HEK293T (cell line): ENCODE results near the gene ARHGAP21.

ENCODE experiments used
- CTCF ChIA-PET: fragments of 350-600 bp; formaldehyde crosslinking; extraction: SDS; loops from one replicate; lab custom pipeline; 2021; ENCODE audit warnings: antibody characterized with exemption, inconsistent platforms; lab: Yijun Ruan, JAX
- POLR2A ChIA-PET: fragments of 350-600 bp; formaldehyde crosslinking; extraction: SDS; loops from one replicate; lab custom pipeline; 2020; ENCODE audit warnings: antibody characterized with exemption, inconsistent platforms; lab: Yijun Ruan, JAX
- DNase-seq: peaks from one replicate; pipeline ENCODE4 v3.0.0; 2012; ENCODE audit warnings: mixed read lengths; ENCODE audit errors: extremely low spot score
- ARNT ChIP-seq: fragments of 450-650 bp; IDR thresholded peaks from 2 replicates; pipeline ENCODE4 v1.6.1; 2017; ENCODE audit warnings: mild to moderate bottlenecking
- BHLHE40 ChIP-seq: fragments of 450-650 bp; IDR thresholded peaks from 2 replicates; pipeline ENCODE4 v1.6.1; 2016; ENCODE audit warnings: mild to moderate bottlenecking, moderate library complexity, borderline replicate concordance
- CTBP1 ChIP-seq: fragments of 450-650 bp; IDR thresholded peaks from 2 replicates; pipeline ENCODE4 v1.6.1; 2016; ENCODE audit warnings: borderline replicate concordance
- ELF4 ChIP-seq: fragments of 450-650 bp; IDR thresholded peaks from 2 replicates; pipeline ENCODE4 v1.6.1; 2017; ENCODE audit warnings: antibody characterized with exemption
- FOXA1 ChIP-seq: fragments of 450-650 bp; IDR thresholded peaks from 2 replicates; pipeline ENCODE4 v1.6.1; 2016; ENCODE audit warnings: mild to moderate bottlenecking
- FOXK2 ChIP-seq: fragments of 450-650 bp; IDR thresholded peaks from 2 replicates; pipeline ENCODE4 v1.6.1; 2016; ENCODE audit warnings: mild to moderate bottlenecking
- FOXM1 ChIP-seq: fragments of 450-650 bp; IDR thresholded peaks from 2 replicates; pipeline ENCODE4 v1.6.1; 2017; ENCODE audit warnings: mild to moderate bottlenecking, borderline replicate concordance
- HDGF ChIP-seq: fragments of 450-650 bp; IDR thresholded peaks from 2 replicates; pipeline ENCODE4 v1.6.1; 2017; ENCODE audit warnings: antibody characterized with exemption, borderline replicate concordance
- L3MBTL2 ChIP-seq: fragments of 450-650 bp; conservative IDR thresholded peaks from 2 replicates; pipeline ENCODE4 v1.6.1; 2016; ENCODE audit warnings: mild to moderate bottlenecking
- LEF1 ChIP-seq: fragments of 450-650 bp; IDR thresholded peaks from 2 replicates; pipeline ENCODE4 v1.6.1; 2017; ENCODE audit warnings: mild to moderate bottlenecking, borderline replicate concordance
- NFRKB ChIP-seq: fragments of 450-650 bp; IDR thresholded peaks from 2 replicates; pipeline ENCODE4 v1.6.1; 2016; ENCODE audit warnings: mild to moderate bottlenecking, moderate library complexity
- PKNOX1 ChIP-seq: fragments of 450-650 bp; IDR thresholded peaks from 2 replicates; pipeline ENCODE4 v1.6.1; 2016
- SP1 ChIP-seq: fragments of 450-650 bp; IDR thresholded peaks from 2 replicates; pipeline ENCODE4 v1.6.1; 2017
- SUZ12 ChIP-seq: fragments of 450-650 bp; IDR thresholded peaks from 2 replicates; pipeline ENCODE4 v1.6.1; 2016; ENCODE audit warnings: mild to moderate bottlenecking
- TARDBP ChIP-seq: fragments of 450-650 bp; IDR thresholded peaks from 2 replicates; pipeline ENCODE4 v1.6.1; 2016
- ZNF384 ChIP-seq: fragments of 450-650 bp; IDR thresholded peaks from 2 replicates; pipeline ENCODE4 v1.6.1; 2016

The ARHGAP21 gene

DNA sequence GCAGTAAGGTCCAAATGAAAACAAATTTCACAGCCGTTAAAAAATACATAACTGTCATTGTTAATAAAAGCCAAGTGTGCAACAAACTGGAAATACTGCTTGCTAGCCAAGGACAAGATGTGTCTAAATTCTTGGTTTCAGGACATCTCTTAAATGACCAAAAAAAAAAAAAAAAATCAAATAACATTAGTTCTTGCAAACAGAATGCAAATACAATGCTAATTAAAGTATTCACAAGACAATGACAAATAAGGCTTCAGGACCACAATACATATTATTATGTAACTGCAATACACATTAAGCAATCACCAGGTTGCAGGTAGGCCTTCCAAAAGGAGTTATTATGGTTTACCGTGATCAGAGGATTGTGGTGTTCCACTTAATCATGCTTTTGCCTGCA lies 3.6 kb downstream of the ARHGAP21 start:
- ChIA-PET POLR2A (no interaction called here), CTCF (no interaction called here)
- no peak for DNase-seq
- TF ChIP-seq NFRKB (no peak), FOXM1 (no peak), ZNF384 (0 out of 2 replicates have a peak, but pooled peaks have one; percentile 19), TARDBP (no peak)

DNA sequence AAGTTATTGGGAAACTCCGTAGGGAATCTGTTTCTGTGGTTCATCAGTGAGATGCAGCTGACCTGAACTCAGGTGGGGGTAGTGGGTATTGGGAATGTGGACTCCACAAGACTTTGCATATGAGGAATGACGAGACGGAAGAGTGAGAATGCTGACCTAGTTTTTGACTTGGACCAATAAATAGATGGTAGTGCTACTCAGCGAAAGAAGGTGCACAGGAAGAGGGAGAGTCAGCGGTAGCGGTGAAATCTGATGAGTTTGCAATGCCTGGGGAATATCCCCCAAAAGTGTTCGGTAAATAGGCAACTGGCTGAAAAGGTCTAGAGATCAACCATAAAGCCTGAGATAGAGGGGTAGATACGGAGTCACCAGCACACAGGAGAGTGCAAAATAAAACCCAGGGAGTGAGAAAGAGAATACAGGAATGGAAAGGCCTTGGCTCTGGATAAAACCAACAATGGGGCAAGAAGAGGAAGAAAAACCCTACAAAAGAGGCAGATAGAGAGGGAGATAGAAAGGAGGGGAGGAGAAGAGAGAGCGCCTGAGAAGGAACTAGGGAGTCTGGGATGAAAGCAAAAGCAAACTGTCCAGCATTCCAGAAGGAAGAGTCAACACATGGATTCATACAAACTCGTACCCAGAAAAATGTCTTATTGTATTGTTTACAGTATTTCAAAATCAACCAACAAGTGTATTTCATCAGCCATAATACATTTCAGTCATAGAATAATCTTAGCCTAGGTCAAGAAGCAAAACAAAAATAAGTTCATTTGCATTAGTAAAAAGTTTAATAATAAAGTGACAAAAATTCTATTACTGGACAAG lies 5.4 kb downstream of the ARHGAP21 start:
- no peak for TF ChIP-seq ELF4
- TF ChIP-seq PKNOX1, result no peak
- ChIA-PET CTCF (no interaction called here), POLR2A (interaction anchor here (0.7 kb wide), 1 partner anchor 37 kb away, joined by 4 read pairs; no protein-coding TSS in a partner anchor)
- DNase-seq, result no peak

DNA sequence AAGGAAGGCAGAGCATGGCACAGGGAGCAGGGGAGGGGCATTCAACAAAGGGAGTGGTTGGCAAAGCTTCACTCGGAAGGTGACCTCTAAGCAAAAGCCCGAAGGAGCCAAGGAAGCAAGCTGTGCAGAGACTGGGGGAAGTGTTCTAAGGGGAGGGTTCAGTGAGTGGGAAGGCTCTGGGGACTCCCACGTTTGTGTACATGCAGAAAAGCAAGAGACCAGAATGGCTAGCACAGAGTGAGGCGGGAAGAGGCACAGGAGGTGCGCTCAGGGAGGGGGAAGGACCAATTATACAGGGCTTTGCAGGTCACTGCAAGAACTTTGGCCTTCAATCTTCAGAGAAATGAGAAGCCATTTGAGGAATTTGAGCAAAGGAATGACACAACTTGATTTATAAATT lies 7.4 kb downstream of the ARHGAP21 start:
- TF ChIP-seq L3MBTL2 (no peak), HDGF (no peak), FOXM1 (no peak), FOXA1 (no peak), BHLHE40 (no peak), TARDBP (no peak), ARNT (no peak), ZNF384 (no peak), ELF4 (no peak), FOXK2 (no peak), SP1 (no peak), NFRKB (no peak), LEF1 (no peak), SUZ12 (no peak), PKNOX1 (no peak), CTBP1 (no peak)
- ChIA-PET CTCF (no interaction called here), POLR2A (no interaction called here)

GRCh38 chr10:24715246-24715769 lies 8.4 kb downstream of the ARHGAP21 start:
- ChIA-PET CTCF (no interaction called here), POLR2A (no interaction called here)
- DNase-seq, result no peak
- TF ChIP-seq FOXK2 (no peak), SUZ12 (no peak), L3MBTL2 (no peak), HDGF (no peak), ZNF384 (no peak)

More for the DNA sequence above, 7.4 kb downstream of the ARHGAP21 start:
- no peak for DNase-seq

GRCh38 chr10:24713086-24713485 lies 10.6 kb downstream of the ARHGAP21 start:
- POLR2A ChIA-PET, result no interaction called here
- DNase-seq, result no peak
- CTCF ChIA-PET, result no interaction called here
- no peak for TF ChIP-seq NFRKB
- no peak for TF ChIP-seq CTBP1
- no peak for TF ChIP-seq SUZ12
- TF ChIP-seq ZNF384, result no peak
- TF ChIP-seq ELF4, result no peak
- TF ChIP-seq LEF1, result no peak
- TF ChIP-seq BHLHE40, result no peak
- no peak for TF ChIP-seq FOXK2
- no peak for TF ChIP-seq FOXA1
- no peak for TF ChIP-seq TARDBP
- TF ChIP-seq PKNOX1, result no peak
- TF ChIP-seq FOXM1, result no peak
- no peak for TF ChIP-seq HDGF
- no peak for TF ChIP-seq SP1
- TF ChIP-seq ARNT, result no peak
- no peak for TF ChIP-seq L3MBTL2

DNA sequence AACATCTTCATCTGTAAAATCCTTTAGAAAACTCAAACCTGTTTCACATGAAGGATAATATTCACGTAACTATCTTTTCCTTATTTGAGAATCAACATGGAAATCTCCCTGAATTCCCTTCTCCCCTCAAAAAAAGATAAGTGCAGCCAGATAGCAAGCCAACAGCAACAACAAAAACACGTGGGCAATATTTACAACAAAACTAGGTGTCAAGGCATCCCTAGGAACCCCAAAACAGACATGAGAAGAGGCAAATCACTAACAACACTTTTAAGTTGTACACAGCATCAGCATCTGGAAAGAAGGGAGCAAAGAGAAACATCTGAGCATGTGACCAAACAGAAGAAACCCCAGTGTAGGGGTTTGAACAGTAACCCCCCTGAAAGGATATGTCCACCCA lies 12.2 kb downstream of the ARHGAP21 start:
- no peak for DNase-seq
- ChIA-PET CTCF (no interaction called here), POLR2A (no interaction called here)
- no peak for TF ChIP-seq CTBP1
- TF ChIP-seq NFRKB, result no peak
- no peak for TF ChIP-seq L3MBTL2
- TF ChIP-seq FOXK2, result no peak
- TF ChIP-seq BHLHE40, result no peak
- no peak for TF ChIP-seq ELF4
- TF ChIP-seq SUZ12, result no peak
- TF ChIP-seq SP1, result no peak
- no peak for TF ChIP-seq TARDBP
- TF ChIP-seq PKNOX1, result no peak
- no peak for TF ChIP-seq ZNF384
- no peak for TF ChIP-seq ARNT
